Measurements from ENCODE around the gene ZNF385B.

DNA sequence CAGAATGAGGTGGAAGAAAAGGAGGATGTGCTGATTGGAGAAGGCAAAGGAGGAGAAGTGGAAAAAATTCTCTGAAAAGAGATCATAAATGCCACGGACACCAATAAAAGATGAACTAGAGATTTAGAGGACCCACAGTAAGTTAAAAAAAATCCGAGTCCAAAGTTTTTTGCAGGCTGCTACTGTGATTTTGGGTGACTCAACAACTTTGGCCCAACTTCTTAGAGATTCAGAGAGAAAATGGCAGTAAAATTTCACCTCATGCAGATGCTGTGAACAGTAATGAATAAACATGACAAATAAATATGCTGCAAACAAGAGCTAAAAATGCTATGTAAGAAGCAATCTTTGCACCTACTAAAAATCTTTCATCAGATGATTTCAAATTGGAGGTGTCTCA is 419.9 kb downstream of the ZNF385B start:
- TF ChIP-seq, protein P1, sequence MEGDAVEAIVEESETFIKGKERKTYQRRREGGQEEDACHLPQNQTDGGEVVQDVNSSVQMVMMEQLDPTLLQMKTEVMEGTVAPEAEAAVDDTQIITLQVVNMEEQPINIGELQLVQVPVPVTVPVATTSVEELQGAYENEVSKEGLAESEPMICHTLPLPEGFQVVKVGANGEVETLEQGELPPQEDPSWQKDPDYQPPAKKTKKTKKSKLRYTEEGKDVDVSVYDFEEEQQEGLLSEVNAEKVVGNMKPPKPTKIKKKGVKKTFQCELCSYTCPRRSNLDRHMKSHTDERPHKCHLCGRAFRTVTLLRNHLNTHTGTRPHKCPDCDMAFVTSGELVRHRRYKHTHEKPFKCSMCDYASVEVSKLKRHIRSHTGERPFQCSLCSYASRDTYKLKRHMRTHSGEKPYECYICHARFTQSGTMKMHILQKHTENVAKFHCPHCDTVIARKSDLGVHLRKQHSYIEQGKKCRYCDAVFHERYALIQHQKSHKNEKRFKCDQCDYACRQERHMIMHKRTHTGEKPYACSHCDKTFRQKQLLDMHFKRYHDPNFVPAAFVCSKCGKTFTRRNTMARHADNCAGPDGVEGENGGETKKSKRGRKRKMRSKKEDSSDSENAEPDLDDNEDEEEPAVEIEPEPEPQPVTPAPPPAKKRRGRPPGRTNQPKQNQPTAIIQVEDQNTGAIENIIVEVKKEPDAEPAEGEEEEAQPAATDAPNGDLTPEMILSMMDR (IDR thresholded peaks at IDR 0.05), result no peak
- TF ChIP-seq POLR2AphosphoS5 (IDR thresholded peaks at IDR 0.05), result no peak
- no peak for TF ChIP-seq POLR2A (IDR thresholded peaks at IDR 0.05)
- TF ChIP-seq EP300 (IDR thresholded peaks at IDR 0.05), result no peak
